ENCODE data around the gene ARHGEF6.

DNA sequence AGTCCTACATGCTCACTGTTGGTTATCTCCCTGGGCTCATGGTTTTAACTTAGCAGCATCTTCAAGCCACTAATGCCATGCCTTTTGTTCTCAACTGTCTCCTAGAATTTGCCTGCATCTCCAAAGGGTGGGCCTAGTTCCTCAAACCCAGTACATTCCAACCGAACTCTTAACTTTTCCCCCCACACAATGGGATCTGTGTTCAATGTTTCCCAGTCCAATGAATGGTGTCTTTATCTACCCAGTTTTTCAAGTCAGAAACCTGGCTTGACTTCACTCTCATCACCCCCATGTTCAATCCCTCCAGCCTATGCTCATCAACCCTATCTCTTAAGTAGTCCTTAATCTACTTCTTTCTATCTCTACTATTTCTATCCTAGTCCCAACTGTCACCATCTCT is 119.8 kb downstream of the ARHGEF6 start:
- TF ChIP-seq, protein P1, sequence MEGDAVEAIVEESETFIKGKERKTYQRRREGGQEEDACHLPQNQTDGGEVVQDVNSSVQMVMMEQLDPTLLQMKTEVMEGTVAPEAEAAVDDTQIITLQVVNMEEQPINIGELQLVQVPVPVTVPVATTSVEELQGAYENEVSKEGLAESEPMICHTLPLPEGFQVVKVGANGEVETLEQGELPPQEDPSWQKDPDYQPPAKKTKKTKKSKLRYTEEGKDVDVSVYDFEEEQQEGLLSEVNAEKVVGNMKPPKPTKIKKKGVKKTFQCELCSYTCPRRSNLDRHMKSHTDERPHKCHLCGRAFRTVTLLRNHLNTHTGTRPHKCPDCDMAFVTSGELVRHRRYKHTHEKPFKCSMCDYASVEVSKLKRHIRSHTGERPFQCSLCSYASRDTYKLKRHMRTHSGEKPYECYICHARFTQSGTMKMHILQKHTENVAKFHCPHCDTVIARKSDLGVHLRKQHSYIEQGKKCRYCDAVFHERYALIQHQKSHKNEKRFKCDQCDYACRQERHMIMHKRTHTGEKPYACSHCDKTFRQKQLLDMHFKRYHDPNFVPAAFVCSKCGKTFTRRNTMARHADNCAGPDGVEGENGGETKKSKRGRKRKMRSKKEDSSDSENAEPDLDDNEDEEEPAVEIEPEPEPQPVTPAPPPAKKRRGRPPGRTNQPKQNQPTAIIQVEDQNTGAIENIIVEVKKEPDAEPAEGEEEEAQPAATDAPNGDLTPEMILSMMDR (IDR thresholded peaks at IDR 0.05): no peak
- no peak for TF ChIP-seq POLR2A (IDR thresholded peaks at IDR 0.05)

Measured in breast epithelium (tissue), 3 donors.